Fibroblast of lung (primary cell): Measurements from ENCODE around the gene GABBR2. TPM values are rescaled to one million over a fixed set of nuclear protein-coding genes. Genes with fewer than 3 reads are reported as not detected.

Experiments
- DNase-seq, 2 donors: peaks; one replicate each; pipeline versions ENCODE4 v3.0.0 to v3.0.0-alpha.2; 2010; ENCODE audit warnings: low read depth in 2 of 2
- H2AFZ ChIP-seq: 2 replicates; pipeline ENCODE4 v1.5.1; 2012; ENCODE audit warnings: low read length, control low read depth, inconsistent platforms
- H3K27ac ChIP-seq: 2 replicates; pipeline ENCODE4 v1.5.1; 2011; ENCODE audit warnings: low read length, control low read depth; ENCODE audit not compliant: insufficient read depth
- H3K27me3 ChIP-seq: 2 replicates; pipeline ENCODE4 v1.5.1; 2011; ENCODE audit warnings: mild to moderate bottlenecking, low read length; ENCODE audit not compliant: control insufficient read depth, insufficient read depth
- H3K36me3 ChIP-seq: 2 replicates; pipeline ENCODE4 v1.5.1; 2011; ENCODE audit warnings: low read length; ENCODE audit not compliant: control insufficient read depth, insufficient read depth
- H3K4me1 ChIP-seq: 2 replicates; pipeline ENCODE4 v1.5.1; 2011; ENCODE audit warnings: low read length; ENCODE audit not compliant: control insufficient read depth, insufficient read depth; ENCODE audit errors: extremely low read depth
- H3K4me2 ChIP-seq: 2 replicates; pipeline ENCODE4 v1.5.1; 2011; ENCODE audit warnings: low read length, control low read depth; ENCODE audit not compliant: insufficient read depth; ENCODE audit errors: extremely low read depth
- H3K4me3 ChIP-seq, 4 experiments: fragments of 200-600 bp in 1 of 4; sonication (generic) in 1 of 4; replicated peaks in 1 of 4; 2 replicates each; pipeline ENCODE4 v1.5.1; 2011 to 2016; ENCODE audit warnings: low read length in 4 of 4, low read depth in 3 of 4, mild to moderate bottlenecking in 3 of 4, control low read depth in 2 of 4, inconsistent platforms in 1 of 4, mixed read lengths in 1 of 4; ENCODE audit not compliant: insufficient read depth in 1 of 4; ENCODE audit errors: control extremely low read depth in 1 of 4
- H3K79me2 ChIP-seq: 2 replicates; pipeline ENCODE4 v1.5.1; 2012; ENCODE audit warnings: mild to moderate bottlenecking, low read length, inconsistent platforms; ENCODE audit not compliant: control insufficient read depth, insufficient read depth
- H3K9ac ChIP-seq: 2 replicates; pipeline ENCODE4 v1.5.1; 2011; ENCODE audit warnings: mild to moderate bottlenecking, low read length, control low read depth; ENCODE audit not compliant: insufficient read depth
- H3K9me3 ChIP-seq: 2 replicates; pipeline ENCODE4 v1.5.1; 2012; ENCODE audit warnings: low read depth, low read length; ENCODE audit not compliant: control insufficient read depth, insufficient read depth
- H4K20me1 ChIP-seq: 2 replicates; pipeline ENCODE4 v1.5.1; 2011; ENCODE audit warnings: low read length; ENCODE audit not compliant: control insufficient read depth, insufficient read depth; ENCODE audit errors: extremely low read depth
- CTCF ChIP-seq, 2 donors: IDR thresholded peaks in 1 of 2; conservative IDR thresholded peaks in 1 of 2; 1 replicate in 1 of 2; 2 replicates in 1 of 2; pipeline ENCODE4 v1.5.1; 2011 to 2012; ENCODE audit warnings: low read length in 2 of 2, control low read depth in 1 of 2, inconsistent platforms in 1 of 2, low read depth in 1 of 2, mild to moderate bottlenecking in 1 of 2
- EZH2 ChIP-seq: IDR thresholded peaks from 2 replicates; pipeline ENCODE4 v1.5.1; 2012; ENCODE audit warnings: low read length, control low read depth, mild to moderate bottlenecking; ENCODE audit errors: missing control alignments
- polyA plus RNA-seq, 2 donors: library from polyadenylated mRNA; depleted of rRNA in 1 of 2; stranded (reverse) in 1 of 2; unstranded in 1 of 2; fragments of >200 nt; gene quantifications; 2 replicates each; pipeline ENCODE4 v1.2.1, GENCODE V29; 2011 to 2012; ENCODE audit warnings: missing spikeins in 1 of 2
- total RNA-seq: library from RNA; depleted of rRNA; stranded (reverse); fragments of >200 nt; gene quantifications from 2 replicates; pipeline ENCODE4 v1.2.1, GENCODE V29; 2014

Gene GABBR2
- total and polyA plus RNA-seq, 2 donors (not counting 1 experiment from before 2014, with no cell fraction given): 0.32 to 0.33 TPM

GRCh38 chr9:98323051-98323830 lies 385.5 kb downstream of the GABBR2 start:
- Histone ChIP-seq H4K20me1 (no peaks in the 10 kb centered on the region), H3K4me1 (peaks cover 10% of the 10 kb centered on the region), H3K79me2 (no peaks in the 10 kb centered on the region), H3K27me3 (no peaks in the 10 kb centered on the region), H3K4me3 (no peak overlapping the region), H3K36me3 (no peaks in the 10 kb centered on the region), H2AFZ (no peak overlapping the region), H3K27ac (no peak overlapping the region), H3K9ac (no peak overlapping the region), H3K4me2 (no peak overlapping the region), H3K9me3 (no peaks in the 10 kb centered on the region)
- TF ChIP-seq EZH2: no peak
- no peak for TF ChIP-seq CTCF (conservative IDR thresholded peaks at IDR 0.05 in 1 of 2, IDR thresholded peaks at IDR 0.05 in 1 of 2; ENCODE audit: low read depth in 1 of 2, low read length in 2 of 2)
- no peak for DNase-seq

- Histone ChIP-seq H3K4me1 (peaks cover 9% of the 10 kb centered on the region), H4K20me1 (no peaks in the 10 kb centered on the region), H3K36me3 (no peaks in the 10 kb centered on the region), H3K27ac (no peak overlapping the region), H3K4me2 (no peak overlapping the region), H3K9me3 (no peaks in the 10 kb centered on the region), H3K4me3 (no peak overlapping the region), H3K79me2 (no peaks in the 10 kb centered on the region), H3K9ac (no peak overlapping the region), H2AFZ (no peak overlapping the region), H3K27me3 (no peaks in the 10 kb centered on the region)
- DNase-seq: no peak
- TF ChIP-seq CTCF (conservative IDR thresholded peaks at IDR 0.05 in 1 of 2, IDR thresholded peaks at IDR 0.05 in 1 of 2; ENCODE audit: low read depth in 1 of 2, low read length in 2 of 2): no peak
- no peak for TF ChIP-seq EZH2
Observed at GRCh38 chr9:98321269-98321668, 387.5 kb downstream of the GABBR2 start.

GRCh38 chr9:98318834-98319478 lies 389.8 kb downstream of the GABBR2 start:
- Histone ChIP-seq H3K4me2 (no peak overlapping the region), H4K20me1 (no peaks in the 10 kb centered on the region), H3K4me3 (no peak overlapping the region), H2AFZ (no peak overlapping the region), H3K27ac (no peak overlapping the region), H3K9me3 (no peaks in the 10 kb centered on the region), H3K9ac (no peak overlapping the region), H3K36me3 (no peaks in the 10 kb centered on the region), H3K27me3 (no peaks in the 10 kb centered on the region), H3K4me1 (peaks cover 3% of the 10 kb centered on the region), H3K79me2 (no peaks in the 10 kb centered on the region)
- no peak for TF ChIP-seq CTCF (conservative IDR thresholded peaks at IDR 0.05 in 1 of 2, IDR thresholded peaks at IDR 0.05 in 1 of 2; ENCODE audit: low read depth in 1 of 2, low read length in 2 of 2)
- TF ChIP-seq EZH2: no peak
- peak; percentile 41 to 65 for DNase-seq
